ENCODE measurements around the gene GP9.

The GP9 gene

GRCh38 chr3:129021140-129021551, 39.4 kb upstream of the GP9 start:
- DNase-seq (ENCODE audit: low spot score): no peak
- in situ Hi-C loops (cut with MboI; ENCODE audit: low sequenced_read_pairs, unreplicated experiment): no loop called here
- TF ChIP-seq CTCF (IDR thresholded peaks at IDR 0.05; ENCODE audit: borderline replicate concordance, control extremely low read depth, extremely low read depth, insufficient read depth, missing control alignments): no peak

GRCh38 chr3:129022114-129023007, 38.2 kb upstream of the GP9 start:
- no peak for DNase-seq (ENCODE audit: low spot score)
- no peak for TF ChIP-seq CTCF (IDR thresholded peaks at IDR 0.05; ENCODE audit: borderline replicate concordance, control extremely low read depth, extremely low read depth, insufficient read depth, missing control alignments)
- in situ Hi-C loops (cut with MboI; ENCODE audit: low sequenced_read_pairs, unreplicated experiment): no loop called here

- in situ Hi-C loops (cut with MboI; ENCODE audit: low sequenced_read_pairs, unreplicated experiment): no loop called here
- TF ChIP-seq CTCF (IDR thresholded peaks at IDR 0.05; ENCODE audit: borderline replicate concordance, control extremely low read depth, extremely low read depth, insufficient read depth, missing control alignments): no peak
- DNase-seq (ENCODE audit: low spot score): no peak
These were observed 37.6 kb upstream of the GP9 start for GRCh38 chr3:129023008-129023358.

GRCh38 chr3:129023909-129024308, 36.7 kb upstream of the GP9 start:
- TF ChIP-seq CTCF (IDR thresholded peaks at IDR 0.05; ENCODE audit: borderline replicate concordance, control extremely low read depth, extremely low read depth, insufficient read depth, missing control alignments): peak; percentile 4
- in situ Hi-C loops (cut with MboI; ENCODE audit: low sequenced_read_pairs, unreplicated experiment): no loop called here
- no peak for DNase-seq (ENCODE audit: low spot score)

- no peak for TF ChIP-seq CTCF (IDR thresholded peaks at IDR 0.05; ENCODE audit: borderline replicate concordance, control extremely low read depth, extremely low read depth, insufficient read depth, missing control alignments)
- in situ Hi-C loops (cut with MboI; ENCODE audit: low sequenced_read_pairs, unreplicated experiment): no loop called here
- no peak for DNase-seq (ENCODE audit: low spot score)
These were observed 35.5 kb upstream of the GP9 start for GRCh38 chr3:129025108-129025507.

- no peak for DNase-seq (ENCODE audit: low spot score)
- TF ChIP-seq CTCF (IDR thresholded peaks at IDR 0.05; ENCODE audit: borderline replicate concordance, control extremely low read depth, extremely low read depth, insufficient read depth, missing control alignments): no peak
- in situ Hi-C loops (cut with MboI; ENCODE audit: low sequenced_read_pairs, unreplicated experiment): no loop called here
These were observed 34.7 kb upstream of the GP9 start for GRCh38 chr3:129025691-129026435.

Measured in GM13976 (cell line).